ENCODE data around the gene IGFL1.
"Not testable (repeated sequence)": the region's sequence is repeated elsewhere in the genome, so short reads cannot be mapped to it uniquely, and the experiment has no call there.

Gene IGFL1

GRCh38 chr19:46225558-46226004 is 4.0 kb upstream of the IGFL1 start:
- TF ChIP-seq CTCF (IDR thresholded peaks at IDR 0.05; ENCODE audit: low read depth, low read length, missing control alignments): no peak
- DNase-seq (ENCODE audit: extremely low read depth, low read depth): no peak

GRCh38 chr19:46226438-46226973 is 3.0 kb upstream of the IGFL1 start:
- no peak overlapping the region for H3K4me3 ChIP-seq (replicated peaks; ENCODE audit: low read depth, low read length)
- no peak for DNase-seq (ENCODE audit: extremely low read depth, low read depth)

More at GRCh38 chr19:46225558-46226004, 4.0 kb upstream of the IGFL1 start:
- no peak overlapping the region for H3K4me3 ChIP-seq (replicated peaks; ENCODE audit: low read depth, low read length)

GRCh38 chr19:46232029-46232428 is 2.5 kb downstream of the IGFL1 start:
- H3K4me3 ChIP-seq (replicated peaks; ENCODE audit: low read depth, low read length): no peak overlapping the region
- TF ChIP-seq CTCF (IDR thresholded peaks at IDR 0.05; ENCODE audit: low read depth, low read length, missing control alignments): no peak

More at GRCh38 chr19:46226438-46226973, 3.0 kb upstream of the IGFL1 start:
- no peak for TF ChIP-seq CTCF (IDR thresholded peaks at IDR 0.05; ENCODE audit: low read depth, low read length, missing control alignments)

GRCh38 chr19:46232468-46232867 is 2.9 kb downstream of the IGFL1 start:
- DNase-seq (ENCODE audit: extremely low read depth, low read depth): no peak
- no peak for TF ChIP-seq CTCF (IDR thresholded peaks at IDR 0.05; ENCODE audit: low read depth, low read length, missing control alignments)
- no peak overlapping the region for H3K4me3 ChIP-seq (replicated peaks; ENCODE audit: low read depth, low read length)

More at GRCh38 chr19:46232029-46232428, 2.5 kb downstream of the IGFL1 start:
- DNase-seq (ENCODE audit: extremely low read depth, low read depth): no peak

- no peak overlapping the region for H3K4me3 ChIP-seq (replicated peaks; ENCODE audit: low read depth, low read length)
- TF ChIP-seq CTCF (IDR thresholded peaks at IDR 0.05; ENCODE audit: low read depth, low read length, missing control alignments): no peak
- DNase-seq (ENCODE audit: extremely low read depth, low read depth): no peak
Observed at GRCh38 chr19:46232938-46233621, 3.5 kb downstream of the IGFL1 start.

GRCh38 chr19:46233871-46234270 is 4.3 kb downstream of the IGFL1 start:
- H3K4me3 ChIP-seq (replicated peaks; ENCODE audit: low read depth, low read length); DNase-seq (ENCODE audit: extremely low read depth, low read depth): not testable (repeated sequence)

- DNase-seq (ENCODE audit: extremely low read depth, low read depth); H3K4me3 ChIP-seq (replicated peaks; ENCODE audit: low read depth, low read length): not testable (repeated sequence)
Observed at GRCh38 chr19:46238141-46238540, 8.6 kb downstream of the IGFL1 start.
